ENCODE measurements around the gene KIF2A. TPM values are rescaled to one million over a fixed set of nuclear protein-coding genes. Genes with fewer than 3 reads are reported as not detected.

KIF2A gene
- total RNA-seq, 1 experiment from 2014 or later: 86.1 TPM

DNA sequence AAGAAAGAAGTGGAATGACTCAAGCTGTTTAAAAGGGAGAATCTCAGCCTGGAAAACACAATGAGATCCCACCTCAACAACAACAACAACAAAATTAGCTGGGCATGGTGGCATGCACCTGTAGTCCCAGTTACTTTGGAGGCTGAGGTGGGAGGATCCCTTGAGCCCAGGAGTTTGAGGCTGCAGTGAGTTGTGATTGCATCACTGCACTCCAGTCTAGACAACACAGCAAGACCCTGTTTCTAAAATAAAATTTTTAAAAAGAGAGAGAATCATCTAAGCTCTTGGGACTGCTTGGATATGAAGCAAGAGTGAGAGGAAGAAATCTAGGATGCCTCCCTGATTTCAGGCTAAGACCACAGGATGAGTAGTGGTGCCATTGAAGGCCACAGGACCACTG lies 47.4 kb upstream of the KIF2A start:
- TF ChIP-seq CTCF (conservative IDR thresholded peaks at IDR 0.05): no peak
- H3K4me1 Mint-ChIP-seq: peaks cover 2 to 7% of the 10 kb centered on the region in 2 experiments; a peak in 2 of 4 replicates
- Histone ChIP-seq H3K23ac (ENCODE audit: insufficient read length, low read depth, low read length) (no peak overlapping the region), H3K14ac (ENCODE audit: insufficient read depth, low read length) (no peak overlapping the region), H4K91ac (ENCODE audit: insufficient read length, low read depth, low read length) (no peak overlapping the region), H3K27ac (ENCODE audit: insufficient read length, low read depth, low read length) (no peak overlapping the region), H3K4ac (ENCODE audit: low read depth, low read length) (no peak overlapping the region), H2BK15ac (ENCODE audit: low read depth, low read length) (no peak overlapping the region), H3K56ac (ENCODE audit: insufficient read length, low read depth, low read length) (no peak overlapping the region), H2AK5ac (ENCODE audit: insufficient read length, low read length) (no peak overlapping the region), H3K4me1 (ENCODE audit: insufficient read depth, low read length) (no peaks in the 10 kb centered on the region; the same call in 1 of the 2 replicates), H3K79me1 (ENCODE audit: insufficient read depth, low read depth, low read length, poor library complexity, severe bottlenecking) (no peaks in the 10 kb centered on the region), H2BK5ac (ENCODE audit: insufficient read length, low read length) (no peak overlapping the region), H3K27me3 (ENCODE audit: insufficient read depth, low read length) (no peaks in the 10 kb centered on the region), H3K79me2 (ENCODE audit: insufficient read depth, low read length) (no peaks in the 10 kb centered on the region), H3T11ph (ENCODE audit: low read length) (no peak overlapping the region), H2BK120ac (ENCODE audit: low read depth, low read length, poor library complexity, severe bottlenecking) (no peak overlapping the region), H3K9me3 (ENCODE audit: control insufficient read depth, low read depth, low read length) (no peaks in the 10 kb centered on the region), H3K23me2 (ENCODE audit: insufficient read length, low read depth, low read length, poor library complexity, severe bottlenecking) (no peaks in the 10 kb centered on the region), H2BK20ac (ENCODE audit: low read depth, low read length, poor library complexity, severe bottlenecking) (no peak overlapping the region), H3K18ac (ENCODE audit: insufficient read length, low read depth, low read length) (no peak overlapping the region), H4K5ac (ENCODE audit: insufficient read length, low read depth, low read length) (no peak overlapping the region), H4K20me1 (ENCODE audit: control insufficient read depth, insufficient read depth, insufficient read length) (no peaks in the 10 kb centered on the region), H3K9ac (ENCODE audit: extremely low read depth, insufficient read length, low read length) (no peak overlapping the region), H2AFZ (ENCODE audit: low read length) (no peak overlapping the region), H3K4me2 (ENCODE audit: insufficient read depth, insufficient read length, low read length) (no peak overlapping the region), H2BK12ac (ENCODE audit: insufficient read length, low read depth, low read length) (no peak overlapping the region), H4K8ac (replicated peaks; ENCODE audit: insufficient read length, low read depth, low read length) (no peak overlapping the region)
- H3K27ac Mint-ChIP-seq: no peak overlapping the region
- no peak overlapping the region for H3K4me3 Mint-ChIP-seq
- H3K27me3 Mint-ChIP-seq (ENCODE audit: low read depth): no peaks in the 10 kb centered on the region
- H3K9me3 Mint-ChIP-seq: no peaks in the 10 kb centered on the region
- DNase-seq: no peak
- H3K36me3 Mint-ChIP-seq (ENCODE audit: insufficient read depth in 1 of 3, low read depth in 3 of 3): no peaks in the 10 kb centered on the region

All from H9 (cell line).